AG09319 (cell line): Measurements from ENCODE around the gene SPARCL1.
"Not testable (repeated sequence)": the region's sequence is repeated elsewhere in the genome, so short reads cannot be mapped to it uniquely, and the experiment has no call there.

Experiments used
- DNase-seq: peaks from one replicate; pipeline ENCODE4 v3.0.0-alpha.2; 2010; ENCODE audit warnings: low read depth; ENCODE audit errors: extremely low read depth
- CTCF ChIP-seq: IDR thresholded peaks from 2 replicates; pipeline ENCODE4 v1.5.1; 2011; ENCODE audit warnings: low read depth, mild to moderate bottlenecking, inconsistent platforms, low read length, moderate library complexity

The SPARCL1 gene

DNA sequence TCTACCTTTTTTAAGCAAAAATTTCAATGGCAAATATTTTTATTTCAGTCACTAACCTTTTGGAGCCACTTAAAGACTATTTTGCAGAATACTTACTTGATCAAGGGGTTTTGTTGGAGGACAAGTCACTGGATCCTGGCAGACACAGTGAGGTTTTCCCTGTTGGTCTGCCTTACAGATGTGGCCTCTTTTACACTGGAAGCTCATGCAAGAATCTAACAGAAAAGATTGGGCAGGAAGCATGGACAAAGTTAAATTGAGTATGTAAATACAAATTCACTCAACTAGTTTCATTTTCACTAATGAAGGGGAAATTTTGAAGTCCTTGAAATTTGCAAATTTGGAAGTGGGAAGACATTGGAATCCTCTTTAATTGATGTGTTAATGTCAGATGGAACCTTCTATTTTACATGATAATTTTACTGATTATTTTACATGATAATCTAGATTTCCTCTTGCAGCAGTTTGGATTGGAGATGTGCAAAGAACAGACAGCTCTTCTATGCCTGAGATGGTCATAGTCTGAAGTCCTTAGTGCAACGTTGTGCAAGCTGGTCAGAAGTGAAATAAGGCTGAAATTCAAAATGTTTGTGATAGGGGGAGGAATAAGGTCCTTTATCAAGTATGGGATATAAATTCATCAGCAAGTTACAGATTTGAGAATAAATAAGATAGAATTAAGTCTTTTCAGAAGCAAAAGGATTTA lies 38.4 kb downstream of the SPARCL1 start:
- no peak for DNase-seq
- TF ChIP-seq CTCF = no peak

- no peak for TF ChIP-seq CTCF
- DNase-seq = no peak
Observed at GRCh38 chr4:87489678-87490077, 39.5 kb downstream of the SPARCL1 start.

- not testable (repeated sequence) for DNase-seq
Observed at GRCh38 chr4:87488666-87489065, 40.5 kb downstream of the SPARCL1 start.

DNA sequence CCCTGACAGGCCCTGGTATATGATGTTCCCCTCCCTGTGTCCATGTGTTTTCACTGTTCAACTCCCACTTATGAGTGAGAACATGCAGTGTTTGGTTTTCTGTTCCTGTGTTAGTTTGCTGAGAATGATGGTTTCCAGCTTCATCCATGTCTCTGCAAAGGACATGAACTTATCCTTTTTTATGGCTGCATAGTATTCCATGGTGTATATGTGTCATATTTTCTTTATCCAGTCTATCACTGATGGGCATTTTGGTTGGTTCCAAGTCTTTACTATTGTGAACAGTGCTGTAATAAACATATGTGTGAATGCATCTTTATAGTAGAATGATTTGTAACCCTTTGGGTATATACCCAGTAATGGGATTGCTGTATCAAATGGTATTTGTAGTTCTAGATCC lies 45.9 kb downstream of the SPARCL1 start:
- DNase-seq = not testable (repeated sequence)

GRCh38 chr4:87481377-87481776 lies 47.8 kb downstream of the SPARCL1 start:
- TF ChIP-seq CTCF = no peak
- DNase-seq = no peak

GRCh38 chr4:87478732-87479250 lies 50.4 kb downstream of the SPARCL1 start:
- no peak for DNase-seq
- no peak for TF ChIP-seq CTCF

DNA sequence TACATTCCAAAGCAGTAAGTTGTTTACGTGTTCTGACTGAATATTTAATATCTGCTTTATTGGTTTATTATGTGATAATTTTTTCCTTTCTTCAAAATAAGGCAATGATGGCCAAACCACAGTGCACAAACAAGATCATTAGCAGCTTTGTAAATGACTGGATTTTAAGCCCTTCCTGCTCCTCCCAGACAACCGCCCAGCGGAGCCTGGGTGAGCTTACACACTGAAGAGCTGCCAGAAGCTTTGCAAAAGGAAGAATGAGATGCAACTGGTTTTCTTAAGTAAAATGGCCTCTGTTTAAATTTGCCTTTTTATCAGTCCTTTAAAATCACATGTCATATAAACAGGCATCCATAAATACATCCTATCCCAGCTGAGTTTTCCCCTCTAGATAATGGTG lies 52.2 kb downstream of the SPARCL1 start:
- no peak for DNase-seq
- no peak for TF ChIP-seq CTCF

- TF ChIP-seq CTCF = no peak
- no peak for DNase-seq
Observed at GRCh38 chr4:87469390-87469789, 59.8 kb downstream of the SPARCL1 start.
